SK-N-SH (cell line): Measurements from ENCODE around the gene GSG1L. TPM values are rescaled to one million over a fixed set of nuclear protein-coding genes. Genes with fewer than 3 reads are reported as not detected.

Experiments used
- CTCF ChIA-PET: fragments of 300-600, 350-600 bp; formaldehyde crosslinking; extraction: SDS; loops from one replicate; lab custom pipeline; 2021; lab: Yijun Ruan, JAX
- POLR2A ChIA-PET: fragments of 350-600 bp; sonication (Branson Sonifier 250); formaldehyde crosslinking; extraction: SDS; loops from one replicate; lab custom pipeline; 2020; ENCODE audit warnings: antibody characterized with exemption, inconsistent platforms; lab: Yijun Ruan, JAX
- DNase-seq: peaks from one replicate; pipeline ENCODE4 v3.0.0; 2012
- H2AFZ ChIP-seq: fragments of 200-600 bp; sonication (generic); 2 replicates; pipeline ENCODE4 v1.8.1; 2016; ENCODE audit warnings: antibody characterized with exemption, mild to moderate bottlenecking, low read depth
- H3F3A ChIP-seq: fragments of 200-600 bp; sonication (generic); replicated peaks from 2 replicates; pipeline ENCODE3; 2016; ENCODE audit warnings: antibody characterized with exemption, mild to moderate bottlenecking; ENCODE audit not compliant: insufficient read depth
- H3K27ac ChIP-seq, 2 experiments: fragments of 200-500 bp in 1 of 2; fragments of 200-600 bp in 1 of 2; sonication (Bioruptor generic) in 1 of 2; sonication (generic), shearing (Covaris generic) in 1 of 2; 2 replicates each; pipeline versions ENCODE4 v1.5.1 to v1.6.1; 2014 to 2016; ENCODE audit warnings: low read depth in 2 of 2, inconsistent platforms in 1 of 2, low read length in 1 of 2, mild to moderate bottlenecking in 1 of 2, mixed read lengths in 1 of 2
- H3K27me3 ChIP-seq: fragments of 200-600 bp; sonication (generic), shearing (Covaris generic); 2 replicates; pipeline ENCODE4 v1.6.1; 2016; ENCODE audit warnings: mixed run types; ENCODE audit not compliant: insufficient read depth
- H3K36me3 ChIP-seq, 2 experiments: fragments of 200-500 bp in 1 of 2; fragments of 200-600 bp in 1 of 2; sonication (Bioruptor generic) in 1 of 2; sonication (generic) in 1 of 2; replicated peaks in 1 of 2; 2 replicates each; pipeline versions ENCODE3 to v1.5.1; 2014 to 2016; ENCODE audit warnings: low read length in 1 of 2, mild to moderate bottlenecking in 1 of 2; ENCODE audit not compliant: insufficient read depth in 2 of 2, control insufficient read depth in 1 of 2
- H3K4me1 ChIP-seq, 2 experiments: fragments of 200-500 bp in 1 of 2; fragments of 200-600 bp in 1 of 2; sonication (Bioruptor generic) in 1 of 2; sonication (generic), shearing (Covaris generic) in 1 of 2; 2 replicates each; pipeline versions ENCODE4 v1.5.1 to v1.6.1; 2014 to 2016; ENCODE audit warnings: low read depth in 1 of 2, low read length in 1 of 2, mixed run types in 1 of 2; ENCODE audit not compliant: insufficient read depth in 2 of 2, control insufficient read depth in 1 of 2
- H3K4me2 ChIP-seq: fragments of 200-600 bp; sonication (generic), shearing (Covaris generic); 2 replicates; pipeline ENCODE4 v1.6.1; 2017; ENCODE audit warnings: mixed run types
- H3K4me3 ChIP-seq, 2 experiments: fragments of 200-500 bp in 1 of 2; fragments of 200-600 bp in 1 of 2; sonication (Bioruptor generic) in 1 of 2; sonication (generic), shearing (Covaris generic) in 1 of 2; 2 replicates each; pipeline versions ENCODE4 v1.5.1 to v1.8.1; 2014 to 2016; ENCODE audit warnings: low read depth in 2 of 2, inconsistent platforms in 1 of 2, low read length in 1 of 2, mild to moderate bottlenecking in 1 of 2, mixed read lengths in 1 of 2, moderate library complexity in 1 of 2
- H3K79me2 ChIP-seq: fragments of 200-600 bp; sonication (generic); 2 replicates; pipeline ENCODE4 v1.8.1; 2017; ENCODE audit warnings: mild to moderate bottlenecking; ENCODE audit not compliant: insufficient read depth
- H3K9ac ChIP-seq: fragments of 200-600 bp; sonication (generic); 2 replicates; pipeline ENCODE4 v1.6.1; 2017; ENCODE audit warnings: mixed run types
- H3K9me2 ChIP-seq: fragments of 200-600 bp; sonication (generic); 2 replicates; pipeline ENCODE4 v1.6.1; 2017; ENCODE audit warnings: mixed run types
- H3K9me3 ChIP-seq: fragments of 200-600 bp; sonication (generic); 2 replicates; pipeline ENCODE4 v1.6.1; 2017; ENCODE audit warnings: mixed run types, mild to moderate bottlenecking, moderate library complexity
- H4K20me1 ChIP-seq: fragments of 200-600 bp; sonication (generic); 2 replicates; pipeline ENCODE4 v1.6.1; 2017; ENCODE audit warnings: mild to moderate bottlenecking, mixed run types; ENCODE audit not compliant: insufficient read depth
- CHD2 ChIP-seq: fragments of 150-350 bp; IDR thresholded peaks from 2 replicates; pipeline ENCODE4 v1.6.1; 2018; ENCODE audit warnings: low read length; ENCODE audit not compliant: partially characterized antibody
- CTCF ChIP-seq: fragments of 200-600 bp; sonication (generic); IDR thresholded peaks from 2 replicates; pipeline ENCODE4 v1.6.1; 2017; ENCODE audit warnings: antibody characterized with exemption, mild to moderate bottlenecking, moderate library complexity
- EP300 ChIP-seq, 2 experiments: IDR thresholded peaks; 2 replicates each; pipeline versions ENCODE4 v1.4.0 to v1.6.1; 2012; ENCODE audit warnings: borderline replicate concordance in 1 of 2, low read depth in 1 of 2, low read length in 1 of 2
- FOXM1 ChIP-seq: IDR thresholded peaks from 2 replicates; pipeline ENCODE4 v1.4.0; 2012; ENCODE audit warnings: low read depth, mild to moderate bottlenecking
- GATA2 ChIP-seq: sonication (generic); formaldehyde crosslinking; IDR thresholded peaks from 2 replicates; pipeline ENCODE4 v1.5.0; 2020; ENCODE audit warnings: mild to moderate bottlenecking, missing genetic modification reagents
- MEF2A ChIP-seq: IDR thresholded peaks from 2 replicates; pipeline ENCODE4 v1.4.0; 2012; ENCODE audit warnings: low read depth, borderline replicate concordance
- MXI1 ChIP-seq: IDR thresholded peaks from 2 replicates; pipeline ENCODE4 v1.6.1; 2012; ENCODE audit warnings: mild to moderate bottlenecking, low read depth, low read length, improper control_type of control experiment
- PBX3 ChIP-seq: IDR thresholded peaks from 2 replicates; pipeline ENCODE4; 2012
- POLR2AphosphoS5 ChIP-seq: IDR thresholded peaks from 2 replicates; pipeline ENCODE4 v1.6.1; 2012; ENCODE audit warnings: low read depth, low read length
- RAD21 ChIP-seq: IDR thresholded peaks from 2 replicates; pipeline ENCODE4 v1.6.1; 2012; ENCODE audit warnings: mild to moderate bottlenecking, low read length
- RCOR1 ChIP-seq: fragments of 150-350 bp; IDR thresholded peaks from 2 replicates; pipeline ENCODE4 v1.6.1; 2017; ENCODE audit warnings: antibody characterized with exemption, low read length
- SIN3A ChIP-seq: IDR thresholded peaks from 2 replicates; pipeline ENCODE4 v1.6.1; 2012; ENCODE audit warnings: low read depth, mild to moderate bottlenecking, low read length, moderate library complexity, borderline replicate concordance
- TEAD4 ChIP-seq: IDR thresholded peaks from 2 replicates; pipeline ENCODE4 v1.4.0; 2012; ENCODE audit warnings: mild to moderate bottlenecking, borderline replicate concordance; ENCODE audit not compliant: insufficient read depth
- USF1 ChIP-seq: IDR thresholded peaks from 2 replicates; pipeline ENCODE4 v1.4.0; 2012; ENCODE audit warnings: low read depth, borderline replicate concordance
- USF2 ChIP-seq: fragments of 150-350 bp; IDR thresholded peaks from 2 replicates; pipeline ENCODE4 v1.6.1; 2017; ENCODE audit warnings: antibody characterized with exemption, low read length, low read depth, borderline replicate concordance
- WGBS: methylation state at CpG from one replicate; pipeline ENCODE4 v1.1.6; 2017; ENCODE audit warnings: low lambda C conversion rate; 5-methylcytosine and 5-hydroxymethylcytosine counted together
- polyA plus RNA-seq, 3 experiments: library from polyadenylated mRNA; depleted of rRNA; stranded (reverse); fragments of >200 nt; gene quantifications; 2 replicates each; pipeline ENCODE4 v1.2.3, GENCODE V29; 2012

The GSG1L gene
- polyA plus RNA-seq, 1 of the 3 experiments (the other 2 are of a cell fraction), result not detected

- Histone ChIP-seq H3K4me3 (no peak overlapping the region), H3K4me2 (no peak overlapping the region), H3K27me3 (peaks cover 10% of the 10 kb centered on the region; the same call in 1 of the 2 replicates), H3K9me3 (no peaks in the 10 kb centered on the region), H3K27ac (no peak overlapping the region), H3K9me2 (no peaks in the 10 kb centered on the region), H3K4me1 (no peaks in the 10 kb centered on the region), H3K36me3 (no peaks in the 10 kb centered on the region), H2AFZ (no peak overlapping the region), H3F3A (no peaks in the 10 kb centered on the region), H3K9ac (no peak overlapping the region), H3K79me2 (no peaks in the 10 kb centered on the region), H4K20me1 (no peaks in the 10 kb centered on the region)
- WGBS, result 36% methylated on average over 7 of the region's 9 CpGs
- no peak for DNase-seq
- TF ChIP-seq GATA2 (CRISPR knock-in tag), result no peak
- POLR2A ChIA-PET, result no interaction called here
- CTCF ChIA-PET, result no interaction called here
These were observed 249.9 kb downstream of the GSG1L start for GRCh38 chr16:27813591-27813990.

GRCh38 chr16:27811881-27812280, 251.6 kb downstream of the GSG1L start:
- WGBS, result 30% methylated on average over 3 of the region's 3 CpGs
- H3K4me1 ChIP-seq, result no peaks in the 10 kb centered on the region
- H3K9me3 ChIP-seq, result no peaks in the 10 kb centered on the region
- no peaks in the 10 kb centered on the region for H4K20me1 ChIP-seq
- no peak for TF ChIP-seq FOXM1
- TF ChIP-seq MEF2A, result no peak
- TF ChIP-seq TEAD4, result no peak
- no peak for TF ChIP-seq CHD2
- no peak for TF ChIP-seq POLR2AphosphoS5
- TF ChIP-seq CTCF, result no peak
- no peak for TF ChIP-seq SIN3A
- TF ChIP-seq USF2, result no peak
- no peak for TF ChIP-seq USF1
- no peak for TF ChIP-seq MXI1
- TF ChIP-seq RCOR1, result no peak
- no peak for TF ChIP-seq RAD21
- no peak for TF ChIP-seq PBX3
- no peak for TF ChIP-seq EP300 (IDR thresholded peaks at IDR 0.05; ENCODE audit: borderline replicate concordance in 1 of 2, low read depth in 1 of 2, low read length in 1 of 2)
- H3K27ac ChIP-seq, result no peak overlapping the region
- DNase-seq, result no peak
- ChIA-PET POLR2A (no interaction called here), CTCF (no interaction called here)
- H3K4me3 ChIP-seq, result no peak overlapping the region
- H3K27me3 ChIP-seq, result no peaks in the 10 kb centered on the region; the same call in 1 of the 2 replicates
- H3K4me2 ChIP-seq, result no peak overlapping the region
- no peaks in the 10 kb centered on the region for H3F3A ChIP-seq
- no peaks in the 10 kb centered on the region for H3K36me3 ChIP-seq
- H3K79me2 ChIP-seq, result no peaks in the 10 kb centered on the region
- no peak overlapping the region for H3K9ac ChIP-seq
- no peaks in the 10 kb centered on the region for H3K9me2 ChIP-seq
- no peak overlapping the region for H2AFZ ChIP-seq
